ENCODE measurements around the gene JARID2.

The JARID2 gene

GRCh38 chr6:15440040-15440439, 194.2 kb downstream of the JARID2 start:
- DNase-seq (ENCODE audit: low read depth): no peak

- peak; percentile 81 for DNase-seq (ENCODE audit: low read depth)
These were observed 195.5 kb downstream of the JARID2 start for GRCh38 chr6:15441215-15441868.

GRCh38 chr6:15441981-15442380, 196.1 kb downstream of the JARID2 start:
- DNase-seq (ENCODE audit: low read depth): no peak

- DNase-seq (ENCODE audit: low read depth): no peak
These were observed 196.6 kb downstream of the JARID2 start for GRCh38 chr6:15442467-15442866.

GRCh38 chr6:15443119-15443830, 197.4 kb downstream of the JARID2 start:
- DNase-seq (ENCODE audit: low read depth): peak; percentile 90

- DNase-seq (ENCODE audit: low read depth): no peak
These were observed 198.3 kb downstream of the JARID2 start for GRCh38 chr6:15444081-15444731.

- DNase-seq (ENCODE audit: low read depth): no peak
These were observed 199.0 kb downstream of the JARID2 start for GRCh38 chr6:15444881-15445280.

GRCh38 chr6:15447546-15448267, 201.8 kb downstream of the JARID2 start:
- no peak for DNase-seq (ENCODE audit: low read depth)

GRCh38 chr6:15449011-15449410, 203.1 kb downstream of the JARID2 start:
- DNase-seq (ENCODE audit: low read depth): peak; percentile 32

GRCh38 chr6:15451738-15452137, 205.9 kb downstream of the JARID2 start:
- no peak for DNase-seq (ENCODE audit: low read depth)

GRCh38 chr6:15452182-15452941, 206.5 kb downstream of the JARID2 start:
- no peak for DNase-seq (ENCODE audit: low read depth)

GRCh38 chr6:15453186-15453585, 207.3 kb downstream of the JARID2 start:
- DNase-seq (ENCODE audit: low read depth): no peak

- DNase-seq (ENCODE audit: low read depth): no peak
These were observed 207.8 kb downstream of the JARID2 start for GRCh38 chr6:15453622-15454021.

GRCh38 chr6:15456422-15456821, 210.6 kb downstream of the JARID2 start:
- DNase-seq (ENCODE audit: low read depth): no peak

- DNase-seq (ENCODE audit: low read depth): no peak
These were observed 211.3 kb downstream of the JARID2 start for GRCh38 chr6:15457121-15457650.

GRCh38 chr6:15458021-15458459, 212.2 kb downstream of the JARID2 start:
- no peak for DNase-seq (ENCODE audit: low read depth)

GRCh38 chr6:15460110-15460727, 214.3 kb downstream of the JARID2 start:
- DNase-seq (ENCODE audit: low read depth): no peak

- no peak for DNase-seq (ENCODE audit: low read depth)
These were observed 215.5 kb downstream of the JARID2 start for GRCh38 chr6:15461127-15461944.

GRCh38 chr6:15462256-15462655, 216.4 kb downstream of the JARID2 start:
- no peak for DNase-seq (ENCODE audit: low read depth)
